NCI-H1092 treated with DMSO at 0.1 percent for 48 hours (cell line): ENCODE measurements around the gene TGM1.

ENCODE experiments used
- DNase-seq: peaks from one replicate; lab custom pipeline; 2025; lab: John Stamatoyannopoulos, UW

The TGM1 gene

DNA sequence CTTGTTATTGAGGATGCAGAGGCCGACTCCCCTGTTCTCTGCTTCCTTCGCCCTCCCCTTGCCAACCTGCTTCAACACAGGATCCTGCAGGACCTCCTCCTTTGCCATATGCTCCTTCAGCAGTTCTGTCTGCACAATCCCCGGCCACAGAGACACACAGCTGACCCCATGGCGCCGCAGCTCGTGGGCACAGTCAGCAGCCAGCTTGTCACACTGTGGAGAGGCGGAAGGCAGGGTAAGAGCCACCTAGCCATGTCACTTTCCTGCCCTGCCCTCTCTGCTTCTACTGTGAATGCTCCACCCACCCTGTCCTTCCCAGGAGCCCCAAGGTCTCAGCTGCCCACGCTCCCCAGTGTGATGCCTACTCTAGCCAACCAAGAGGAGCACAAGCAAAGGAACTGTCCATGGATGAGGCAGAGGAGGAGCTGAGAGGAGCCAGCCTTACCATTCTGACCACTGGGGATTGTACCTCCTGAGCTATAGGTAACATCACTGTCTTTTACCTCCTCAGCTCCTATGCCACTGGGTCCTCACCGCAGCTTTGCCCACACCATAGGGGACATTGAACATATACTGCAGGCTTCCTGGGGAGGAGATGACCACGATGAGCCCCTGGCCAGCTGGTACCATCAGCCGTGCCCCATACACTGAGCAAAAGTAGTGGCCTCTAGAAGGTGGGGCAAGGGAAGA lies 29.3 kb upstream of the TGM1 start:
- DNase-seq: no peak

DNA sequence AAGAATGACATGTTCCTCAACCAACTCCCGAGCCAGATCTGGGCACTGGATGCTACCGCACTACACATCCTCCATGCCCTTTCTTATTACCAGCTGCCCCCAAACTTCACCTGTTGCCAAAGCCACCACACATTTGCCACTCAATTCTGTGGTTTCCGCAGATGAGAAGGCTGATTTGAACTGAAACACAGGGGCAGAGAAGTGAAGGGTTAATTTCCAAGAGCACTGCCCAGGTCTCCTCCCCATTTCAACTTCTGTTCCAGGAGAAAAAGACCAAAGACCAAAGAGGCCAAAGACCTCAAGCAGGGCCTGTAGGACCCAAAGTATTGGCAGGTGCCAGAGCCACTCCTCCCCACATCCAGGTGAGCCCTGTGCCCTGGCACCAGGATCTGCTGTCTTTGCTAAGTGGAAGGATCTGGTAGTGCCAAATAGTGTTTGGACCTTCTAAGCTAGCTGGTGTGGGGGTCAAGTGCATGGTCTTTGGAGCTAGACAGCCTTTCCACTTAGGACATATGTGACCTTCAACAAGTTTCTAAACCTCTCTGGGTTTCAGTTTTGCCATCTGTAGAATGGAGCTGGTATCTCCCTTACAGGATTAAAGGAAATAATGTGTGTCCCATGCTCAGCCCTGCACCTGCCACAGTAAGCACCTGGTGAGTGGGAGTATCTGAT lies 28.6 kb upstream of the TGM1 start:
- no peak for DNase-seq

DNA sequence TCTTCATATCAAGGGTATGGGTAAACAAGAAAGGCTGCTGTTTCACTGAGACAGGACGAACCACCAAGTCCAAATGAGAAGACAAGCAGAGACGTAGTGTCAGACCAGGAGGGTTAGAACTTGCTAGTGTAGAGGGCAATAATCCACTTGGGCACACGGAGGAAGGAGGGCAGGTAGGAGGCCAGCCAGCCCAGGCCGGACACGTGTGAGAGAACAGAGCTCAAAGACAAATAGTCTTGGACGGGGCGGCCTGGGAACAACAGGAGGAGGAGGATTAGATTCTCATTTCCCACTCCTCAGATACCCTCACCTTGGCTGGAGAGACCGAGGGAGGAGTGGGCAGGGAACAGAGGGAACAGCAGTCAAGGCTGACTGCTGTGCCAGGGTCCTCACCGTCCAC lies 27.8 kb upstream of the TGM1 start:
- no peak for DNase-seq

DNA sequence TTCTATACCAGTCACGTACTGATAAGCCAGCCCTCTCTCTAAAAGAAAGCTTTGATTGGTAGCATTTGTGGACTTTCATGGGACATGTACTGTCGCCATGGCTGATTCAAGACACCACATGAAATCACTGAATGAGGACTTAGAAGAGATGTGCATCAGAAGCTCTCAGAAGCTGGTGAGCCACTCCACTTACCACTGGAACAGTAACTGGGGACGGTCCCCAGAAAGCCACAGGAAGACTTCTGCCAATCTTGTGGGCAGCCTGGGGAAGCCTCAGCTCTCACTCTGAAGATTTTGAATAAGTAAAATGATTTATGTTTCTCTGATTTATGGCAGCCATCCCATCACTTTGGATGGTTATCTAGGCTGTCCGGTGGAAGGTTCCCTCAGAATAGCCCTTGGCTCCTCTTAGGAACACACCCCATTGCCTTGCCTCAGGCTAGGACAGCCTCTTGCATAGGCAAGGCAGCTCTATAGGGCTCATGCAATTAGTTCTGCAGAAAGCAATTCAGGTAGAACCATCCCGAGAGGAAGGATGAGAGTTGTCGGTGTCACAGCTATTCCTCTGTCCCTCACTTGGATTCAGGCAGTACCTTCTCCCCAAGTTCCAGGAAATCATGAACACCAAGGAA lies 26.8 kb upstream of the TGM1 start:
- no peak for DNase-seq

DNA sequence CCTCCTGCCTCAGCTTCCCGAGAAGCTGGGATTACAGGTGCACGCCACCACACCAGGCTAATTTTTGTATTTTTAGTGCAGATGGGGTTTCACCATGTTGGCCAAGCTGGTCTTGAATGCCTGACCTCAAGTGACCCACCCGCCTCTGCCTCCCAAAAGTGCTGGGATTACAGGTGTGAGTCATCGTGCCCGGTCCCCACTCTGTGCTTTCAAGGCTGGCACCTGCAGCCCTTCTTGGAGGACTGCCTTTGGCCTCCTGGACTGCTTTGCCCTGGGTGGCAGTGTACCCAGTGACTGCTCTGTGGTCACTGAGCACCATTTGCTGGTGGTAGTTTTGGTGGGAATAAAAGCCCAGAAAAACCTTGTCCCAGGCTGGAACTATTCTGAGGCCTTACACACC lies 24.0 kb upstream of the TGM1 start:
- DNase-seq: no peak

DNA sequence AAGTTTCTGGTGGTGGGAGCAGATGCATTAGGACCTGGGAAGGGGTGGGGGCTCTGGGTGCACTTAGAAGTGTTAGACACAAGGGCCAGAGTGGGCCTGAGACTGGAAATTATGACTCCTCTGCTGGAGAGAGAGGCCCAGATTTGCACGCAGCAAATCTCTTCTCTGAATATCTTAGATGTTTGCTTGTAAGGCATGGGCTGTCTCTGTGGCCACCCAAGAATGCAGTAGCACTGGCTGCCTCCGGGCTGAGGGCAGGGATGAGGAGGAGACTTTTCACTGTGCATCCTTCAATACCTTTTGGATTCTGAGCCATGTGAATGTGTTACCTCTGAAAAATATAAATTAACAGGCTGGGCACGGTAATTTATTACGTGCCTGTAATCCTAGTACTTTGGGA lies 22.4 kb upstream of the TGM1 start:
- no peak for DNase-seq

DNA sequence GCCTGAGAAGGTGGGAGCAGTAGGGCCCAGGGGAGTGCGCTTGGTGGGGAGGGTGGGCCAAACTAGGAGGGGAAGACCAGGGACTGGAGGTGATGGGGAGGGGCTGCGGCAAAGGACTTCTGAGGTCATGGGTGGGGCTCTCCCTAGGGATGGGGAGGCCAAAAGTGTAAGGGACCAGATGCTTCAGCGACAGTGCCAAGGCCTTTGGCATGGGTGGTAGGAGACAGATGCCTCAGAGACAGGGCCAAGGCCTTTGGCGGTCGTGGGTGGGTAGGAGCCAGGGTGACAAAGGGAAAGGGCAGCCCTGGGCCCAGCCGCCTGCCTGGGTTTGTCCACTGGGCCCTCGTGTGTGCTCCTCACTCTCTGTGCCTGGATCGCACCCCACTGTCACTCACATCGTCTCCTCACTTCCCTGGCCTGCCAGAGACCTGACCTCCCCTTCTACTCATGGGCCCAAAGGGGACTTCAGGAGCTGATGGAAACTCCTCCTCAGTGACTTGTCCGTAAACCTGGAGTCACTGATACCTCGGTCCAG lies 21.6 kb upstream of the TGM1 start:
- no peak for DNase-seq

DNA sequence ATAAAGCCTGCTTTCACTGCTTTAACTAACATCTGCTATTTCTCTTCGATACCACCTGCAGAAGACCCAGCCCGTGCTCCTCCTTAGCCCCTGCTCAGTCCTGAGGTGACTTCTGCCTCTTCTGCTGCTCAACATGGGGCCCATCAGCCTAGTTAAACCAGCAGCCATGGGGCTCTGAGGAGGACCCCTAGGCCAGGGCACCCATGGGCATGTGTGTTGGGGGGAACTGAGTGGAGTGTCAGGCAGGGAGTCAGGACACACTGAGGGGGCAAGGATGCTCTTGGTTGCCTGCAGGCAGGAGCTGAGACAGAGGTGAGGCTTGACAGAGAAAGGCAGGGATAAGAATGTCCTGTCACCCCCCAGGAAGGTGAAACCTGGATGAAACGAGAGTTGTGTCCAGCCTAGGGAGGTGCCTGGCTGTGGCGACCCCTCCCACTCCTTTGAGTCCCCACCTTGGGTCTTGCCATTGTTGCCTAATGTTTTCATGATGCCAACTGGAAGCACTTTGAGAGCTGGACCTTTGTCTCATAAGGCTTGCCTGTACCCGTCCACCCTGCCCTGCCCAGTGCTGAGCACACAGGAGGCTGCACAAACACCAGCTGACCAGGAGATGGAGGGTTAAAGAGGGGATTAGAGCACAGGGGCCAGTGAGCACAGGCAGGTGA lies 21.0 kb upstream of the TGM1 start:
- DNase-seq: no peak

DNA sequence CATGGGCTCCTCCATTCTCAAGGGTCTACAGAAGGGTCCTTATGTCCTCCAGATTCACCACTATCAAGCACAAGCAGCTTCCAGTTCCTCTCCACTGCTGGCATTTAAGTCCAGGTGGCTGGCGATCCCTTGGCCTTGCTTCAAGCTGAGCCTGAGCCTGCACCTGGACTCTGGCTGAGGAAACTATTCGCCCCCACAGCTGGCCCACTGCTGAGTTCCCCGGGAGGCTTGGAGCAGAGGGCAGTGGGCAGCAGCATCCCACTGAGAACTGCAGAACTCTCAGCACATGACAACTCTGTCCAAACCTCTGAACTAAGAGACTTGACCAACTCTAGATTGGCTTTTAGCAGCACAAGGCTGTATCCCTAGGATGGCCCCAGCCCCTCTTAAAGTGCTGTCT lies 19.8 kb upstream of the TGM1 start:
- no peak for DNase-seq

DNA sequence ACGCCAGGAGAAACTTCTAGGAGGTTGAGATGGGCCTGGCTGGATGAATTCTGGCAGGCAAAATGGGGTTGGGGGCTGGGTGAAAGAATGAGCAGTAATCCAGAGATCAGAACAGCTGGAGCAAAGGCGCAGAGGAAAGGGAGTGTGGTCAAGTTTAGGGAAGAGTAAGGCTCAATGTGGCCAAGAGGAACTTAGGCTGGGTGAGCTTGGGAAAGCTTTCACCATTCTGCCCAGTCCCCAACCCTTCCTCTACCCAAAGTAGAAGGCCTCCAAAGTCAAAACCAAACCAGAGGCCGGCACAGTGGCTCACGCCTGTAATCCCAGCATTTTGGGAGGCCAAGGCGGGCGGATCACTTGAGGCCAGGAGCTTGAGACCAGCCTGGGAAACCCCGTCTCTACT lies 18.7 kb upstream of the TGM1 start:
- no peak for DNase-seq

DNA sequence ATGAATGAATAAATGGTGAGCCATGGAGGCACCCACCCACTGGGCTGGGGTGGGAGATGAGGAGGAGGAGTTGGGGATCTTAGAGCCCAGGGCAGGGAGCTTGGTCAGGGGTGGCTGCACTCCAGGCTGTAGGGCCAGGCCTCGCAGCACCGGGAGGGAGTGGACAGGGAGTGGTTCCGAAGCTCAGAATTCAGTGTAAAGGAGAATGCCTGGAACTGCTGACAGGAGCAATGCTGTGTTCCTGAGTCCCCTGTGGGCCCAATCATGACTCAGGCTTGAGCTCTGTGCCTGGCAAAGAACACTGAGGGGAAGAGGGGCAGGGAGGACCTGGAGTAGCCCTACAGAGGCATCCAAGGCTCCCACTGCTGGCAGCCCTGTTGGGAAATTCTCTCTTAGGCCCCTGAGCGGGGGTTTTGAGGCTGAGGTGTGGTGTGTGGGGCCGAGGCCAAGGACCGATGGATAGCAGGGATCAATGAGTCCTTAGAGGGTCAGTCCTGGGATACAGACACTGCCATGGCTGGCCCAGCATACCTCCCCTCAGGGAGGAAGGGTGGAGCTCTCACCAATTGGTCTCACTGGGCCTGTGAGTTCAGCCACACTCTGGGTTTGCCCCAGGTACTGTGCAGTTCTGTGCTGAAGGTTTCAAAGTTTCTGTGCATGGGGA lies 18.0 kb upstream of the TGM1 start:
- DNase-seq: no peak

DNA sequence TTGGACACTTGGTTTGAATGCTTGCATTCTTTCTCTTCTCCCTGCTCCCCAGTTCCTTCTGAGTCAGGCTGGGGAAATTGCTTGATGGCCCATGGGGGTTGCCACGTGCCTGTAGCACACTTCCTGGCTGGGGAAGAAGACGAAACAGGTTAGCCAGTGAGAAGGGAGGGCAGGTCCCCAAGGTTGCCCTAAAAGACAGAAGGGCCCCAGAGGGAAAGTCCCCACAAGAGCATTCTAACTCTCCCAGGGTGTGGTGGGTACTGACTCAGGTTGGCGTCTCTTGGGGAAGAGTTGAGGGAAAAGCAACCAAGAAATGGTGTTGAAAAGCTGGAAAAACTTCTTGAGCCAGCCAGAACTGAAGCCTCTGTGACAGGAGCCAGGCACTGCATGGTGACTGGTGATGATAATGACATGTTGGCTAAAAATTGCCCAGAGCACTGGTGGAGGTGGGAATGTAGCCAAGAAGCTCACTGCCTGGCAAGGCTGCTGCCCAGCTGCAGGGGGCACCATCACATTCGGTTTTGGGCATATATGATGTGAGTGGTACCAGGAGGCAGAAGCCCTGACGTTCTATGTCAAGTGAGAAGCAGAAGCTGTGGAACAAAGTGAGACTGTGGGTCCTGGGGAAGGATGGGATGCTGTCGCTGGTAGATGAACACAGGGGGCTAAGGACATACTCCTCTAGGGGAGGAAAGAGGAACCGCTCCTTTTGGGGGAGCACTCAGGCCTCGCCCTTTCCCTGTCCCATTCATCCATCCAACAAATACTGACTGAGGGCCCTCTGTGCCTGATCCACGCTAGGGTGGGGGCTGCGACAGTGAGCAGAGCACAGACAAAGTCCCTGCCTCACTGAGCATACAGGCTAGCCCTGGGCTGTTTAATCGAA lies 16.6 kb upstream of the TGM1 start:
- no peak for DNase-seq

DNA sequence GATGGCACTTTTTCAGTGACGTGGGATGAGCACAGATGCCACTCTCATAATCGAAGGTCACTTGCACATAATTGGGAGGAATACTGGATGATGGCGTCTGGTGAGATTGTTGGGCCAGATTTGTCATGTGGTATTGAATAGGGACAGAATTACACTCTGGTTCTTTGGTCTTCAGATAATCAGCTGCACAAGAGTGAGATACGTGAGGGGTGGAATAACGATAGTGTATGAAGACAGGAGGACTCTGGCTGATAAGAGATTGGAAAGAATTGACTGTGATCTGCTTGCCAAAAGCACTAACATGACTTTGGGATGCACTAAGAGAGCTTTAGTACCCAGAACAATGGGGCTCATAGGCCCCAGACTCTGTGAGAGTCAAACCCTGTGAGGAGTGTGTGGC lies 15.4 kb upstream of the TGM1 start:
- no peak for DNase-seq

DNA sequence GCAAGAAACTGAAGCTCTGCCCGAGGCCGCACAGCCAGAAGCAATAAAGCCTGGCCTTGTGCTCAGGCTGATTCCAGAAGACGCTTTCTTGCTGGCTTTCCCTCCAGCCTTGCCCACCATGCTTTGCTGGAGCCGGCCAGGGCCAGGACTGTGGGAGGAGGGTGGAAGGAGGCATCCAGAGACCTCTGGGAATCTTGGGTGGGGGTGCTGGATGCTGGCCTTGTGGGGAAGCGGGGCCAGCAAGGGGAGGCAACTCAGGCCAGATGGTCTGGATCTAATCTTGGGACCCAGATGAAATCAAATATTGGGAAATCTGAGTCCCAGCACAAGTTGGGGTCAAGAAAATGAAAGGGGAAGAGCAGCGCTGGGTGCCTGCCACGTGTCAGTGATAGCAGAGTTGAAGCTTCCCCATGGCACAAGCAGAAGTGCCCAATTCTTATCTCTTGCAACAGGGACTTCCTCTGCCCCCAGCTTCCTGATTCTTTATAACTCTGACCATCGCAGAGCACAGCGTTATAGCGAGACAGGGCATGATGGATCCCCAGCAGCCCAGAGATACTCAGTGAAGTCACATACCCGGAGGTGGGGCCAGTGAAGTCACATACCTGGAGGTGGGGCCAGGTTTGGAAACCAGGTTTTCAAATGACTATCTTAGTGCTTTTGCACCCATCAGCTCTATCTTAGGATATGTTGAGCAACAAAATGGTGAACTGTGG lies 14.8 kb upstream of the TGM1 start:
- DNase-seq: no peak

DNA sequence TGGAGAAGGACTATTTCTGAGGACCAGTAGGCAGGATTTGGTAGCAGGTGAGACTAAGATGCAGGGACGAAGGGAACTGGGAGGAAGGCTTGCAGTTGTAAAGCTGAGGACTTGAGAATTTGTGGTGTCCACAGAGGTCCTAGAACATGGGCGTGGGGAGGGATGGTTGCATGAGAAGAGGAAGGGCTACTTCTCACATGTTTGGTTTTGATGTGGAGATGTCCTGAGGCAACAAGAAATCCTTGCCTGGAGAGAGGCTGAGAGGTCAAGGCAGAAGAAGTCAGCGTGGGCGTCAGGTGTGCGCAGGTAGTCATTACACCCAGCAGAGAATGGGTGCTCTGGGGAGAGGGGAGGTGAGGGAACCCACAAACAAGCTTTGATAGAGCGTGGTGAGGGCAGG lies 14.1 kb upstream of the TGM1 start:
- DNase-seq: no peak

DNA sequence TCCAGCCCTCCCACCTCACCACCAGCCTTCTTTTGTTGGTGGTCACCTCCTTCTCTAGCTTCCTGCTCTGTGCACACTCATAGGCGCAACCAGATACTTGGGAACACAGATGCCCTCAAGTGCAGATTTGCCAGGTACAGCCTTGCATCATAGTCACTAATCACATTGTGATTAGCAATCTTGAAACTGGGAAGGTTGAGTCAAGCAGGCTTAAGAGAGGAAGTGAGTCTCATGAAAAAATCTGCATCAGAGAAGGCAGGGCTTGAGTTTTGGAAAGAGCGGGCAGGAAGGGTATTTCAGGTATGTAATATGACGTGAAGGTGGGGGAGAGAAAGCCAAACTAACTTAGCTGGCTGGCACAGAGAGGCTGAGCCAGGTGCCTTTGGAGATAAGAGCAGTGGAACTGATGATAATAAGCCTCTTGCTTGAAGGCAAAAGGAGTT lies 11.1 kb upstream of the TGM1 start:
- DNase-seq: no peak

DNA sequence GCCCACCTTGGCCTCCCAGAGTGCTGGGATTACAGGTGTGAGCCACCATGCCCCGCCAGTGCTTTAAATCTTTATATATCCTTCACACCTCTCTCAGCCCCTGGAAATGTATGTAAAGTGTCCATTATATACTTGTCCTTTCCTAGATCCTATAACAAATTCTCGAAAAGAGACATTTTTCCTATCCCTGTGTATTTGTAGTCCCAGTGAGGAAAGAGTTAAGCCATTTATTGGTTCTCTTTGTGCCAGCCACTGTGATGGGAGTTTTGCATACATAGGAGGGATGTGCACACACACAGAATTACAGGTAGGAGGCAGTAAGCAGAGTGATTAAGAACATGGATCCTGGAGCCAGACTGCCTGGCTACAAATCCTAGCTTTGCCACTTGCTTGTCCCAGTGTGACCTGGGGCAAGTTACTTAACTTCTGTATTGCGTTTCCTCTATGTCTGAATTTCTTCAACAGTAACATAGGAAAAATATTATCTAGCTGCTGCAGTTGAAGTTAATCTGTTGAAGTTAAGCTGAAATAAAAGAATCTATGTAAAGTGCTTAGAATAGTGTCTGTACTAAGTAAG lies 10.5 kb upstream of the TGM1 start:
- no peak for DNase-seq

DNA sequence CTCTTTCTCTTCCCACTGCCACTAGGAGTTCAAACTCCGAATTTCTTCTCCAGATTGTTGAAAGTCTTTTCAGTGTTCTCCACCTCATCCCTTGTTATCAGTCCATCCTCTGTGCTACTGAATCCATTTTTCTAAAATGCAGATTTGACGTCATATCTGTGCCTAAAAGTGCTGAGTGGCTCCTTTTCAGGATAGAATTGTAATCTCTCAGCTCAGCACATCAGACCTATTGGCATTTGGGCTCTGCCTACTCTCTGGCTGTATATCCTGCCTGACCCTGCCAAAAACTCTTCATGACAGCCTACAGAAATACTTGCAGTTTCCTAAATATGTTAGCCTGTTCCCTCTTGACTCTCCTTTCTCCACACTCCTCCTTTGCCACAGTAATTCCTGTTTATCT lies 9.5 kb upstream of the TGM1 start:
- DNase-seq: no peak

DNA sequence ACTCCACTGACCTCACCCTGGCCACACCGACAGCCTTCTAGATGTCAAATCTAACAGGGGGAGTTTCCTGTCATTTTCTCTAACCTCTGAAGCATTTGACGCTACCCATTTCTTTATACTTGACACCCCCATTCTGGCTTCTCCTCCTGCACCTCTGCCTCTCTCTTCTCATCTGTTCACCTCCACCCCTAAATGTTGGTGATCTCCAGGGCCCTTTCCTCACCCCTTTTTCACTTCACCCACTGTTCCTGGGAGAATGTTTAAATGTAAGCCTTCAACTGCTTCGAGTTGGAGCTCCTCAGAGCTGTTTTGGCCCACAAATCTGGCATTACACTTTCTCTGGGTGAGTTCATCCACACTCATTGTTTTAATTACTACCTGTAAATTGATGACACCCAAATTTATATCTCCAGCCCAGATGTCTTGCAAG lies 8.9 kb upstream of the TGM1 start:
- no peak for DNase-seq
